Measurements from ENCODE around the gene FAM168B. TPM values are rescaled to one million over a fixed set of nuclear protein-coding genes. Genes with fewer than 3 reads are reported as not detected.
A peak's percentile ranks its signal among the peaks of the same experiment; 100 is the strongest.

The FAM168B gene
- 100 to 1,000 TPM; 125 to 192 TPM for total RNA-seq

GRCh38 chr2:131093006-131093695 lies at the start of gene FAM168B:
TSS of gene FAM168B (minus strand) at chr2:131093460. CDS start at chr2:131082646, 10,814 bp downstream.
- Histone ChIP-seq H3K4me1 (replicated peaks) (no peaks in the 10 kb centered on the region), H3K9me3 (no peaks in the 10 kb centered on the region), H3K36me3 (peaks cover 0 to 2% of the 10 kb centered on the region in 2 donors), H3K4me3 (peak within 1 kb of the TSS; percentile 86 to 93), H3K27me3 (replicated peaks; ENCODE audit: insufficient read depth) (no peaks in the 10 kb centered on the region), H3K27ac (peak within 1 kb of the TSS; percentile 90 to 98)
- peak; percentile 81 for DNase-seq (ENCODE audit: low spot score)
- TF ChIP-seq POLR2A (IDR thresholded peaks at IDR 0.05): peak; percentile 80
- TF ChIP-seq POLR2AphosphoS5 (IDR thresholded peaks at IDR 0.05): peak; percentile 66
- no peak for TF ChIP-seq CTCF (IDR thresholded peaks at IDR 0.05)
- intact Hi-C loops (cut with DNase I): loop anchor here (10.0 kb wide), 2 partner anchors 298 to 748 kb away; partner anchors contain the start of gene IMP4
- 0% methylated on average over 63 of the region's 107 CpGs for WGBS

- no peak overlapping the region for H3K4me3 ChIP-seq
- H3K9me3 ChIP-seq: no peaks in the 10 kb centered on the region
- H3K27me3 ChIP-seq (replicated peaks; ENCODE audit: insufficient read depth): no peaks in the 10 kb centered on the region
- H3K4me1 ChIP-seq (replicated peaks): no peaks in the 10 kb centered on the region
- TF ChIP-seq POLR2AphosphoS5 (IDR thresholded peaks at IDR 0.05): no peak
- TF ChIP-seq POLR2A (IDR thresholded peaks at IDR 0.05): no peak
- TF ChIP-seq CTCF (IDR thresholded peaks at IDR 0.05): no peak
- no peak overlapping the region for H3K27ac ChIP-seq
- no peaks in the 10 kb centered on the region for H3K36me3 ChIP-seq
- no peak for DNase-seq (ENCODE audit: low spot score)
- WGBS: 92% methylated on average over 5 of the region's 5 CpGs
- intact Hi-C loops (cut with DNase I): no loop called here
Measured at GRCh38 chr2:131142849-131143248, 49.6 kb upstream of the FAM168B start.

GRCh38 chr2:131140581-131140980 lies 47.3 kb upstream of the FAM168B start:
- Histone ChIP-seq H3K4me3 (no peak overlapping the region), H3K36me3 (no peaks in the 10 kb centered on the region), H3K27ac (no peak overlapping the region), H3K27me3 (replicated peaks; ENCODE audit: insufficient read depth) (no peaks in the 10 kb centered on the region), H3K9me3 (no peaks in the 10 kb centered on the region), H3K4me1 (replicated peaks) (no peaks in the 10 kb centered on the region)
- no peak for DNase-seq (ENCODE audit: low spot score)
- intact Hi-C loops (cut with DNase I): no loop called here
- no peak for TF ChIP-seq CTCF (IDR thresholded peaks at IDR 0.05)
- TF ChIP-seq POLR2AphosphoS5 (IDR thresholded peaks at IDR 0.05): no peak
- TF ChIP-seq POLR2A (IDR thresholded peaks at IDR 0.05): no peak
- WGBS: 98% methylated on average over 2 of the region's 2 CpGs

- peaks cover 0 to 5% of the 10 kb centered on the region in 2 donors for H3K36me3 ChIP-seq
Measured at GRCh38 chr2:131132729-131133128, 39.5 kb upstream of the FAM168B start.

More at GRCh38 chr2:131132729-131133128, 39.5 kb upstream of the FAM168B start:
- Histone ChIP-seq H3K27ac (no peak overlapping the region), H3K4me1 (replicated peaks) (no peaks in the 10 kb centered on the region), H3K27me3 (replicated peaks; ENCODE audit: insufficient read depth) (no peaks in the 10 kb centered on the region), H3K4me3 (no peak overlapping the region), H3K9me3 (no peaks in the 10 kb centered on the region)
- 93% methylated on average over 8 of the region's 8 CpGs for WGBS
- DNase-seq (ENCODE audit: low spot score): no peak
- intact Hi-C loops (cut with DNase I): no loop called here
- TF ChIP-seq POLR2AphosphoS5 (IDR thresholded peaks at IDR 0.05) (no peak), CTCF (IDR thresholded peaks at IDR 0.05) (no peak), POLR2A (IDR thresholded peaks at IDR 0.05) (no peak)

Data from prostate gland (tissue), 2 donors.